GM12892 (cell line): ENCODE measurements around the gene ZMIZ1.

ENCODE experiments used
- POLR2A ChIP-seq: IDR thresholded peaks from 2 replicates; pipeline ENCODE4 v1.6.1; 2011; ENCODE audit warnings: low read depth, low read length, control low read depth
- TAF1 ChIP-seq: IDR thresholded peaks from 2 replicates; pipeline ENCODE4 v1.6.1; 2011; ENCODE audit warnings: low read depth, mild to moderate bottlenecking, control low read depth, low read length, borderline replicate concordance

DNA sequence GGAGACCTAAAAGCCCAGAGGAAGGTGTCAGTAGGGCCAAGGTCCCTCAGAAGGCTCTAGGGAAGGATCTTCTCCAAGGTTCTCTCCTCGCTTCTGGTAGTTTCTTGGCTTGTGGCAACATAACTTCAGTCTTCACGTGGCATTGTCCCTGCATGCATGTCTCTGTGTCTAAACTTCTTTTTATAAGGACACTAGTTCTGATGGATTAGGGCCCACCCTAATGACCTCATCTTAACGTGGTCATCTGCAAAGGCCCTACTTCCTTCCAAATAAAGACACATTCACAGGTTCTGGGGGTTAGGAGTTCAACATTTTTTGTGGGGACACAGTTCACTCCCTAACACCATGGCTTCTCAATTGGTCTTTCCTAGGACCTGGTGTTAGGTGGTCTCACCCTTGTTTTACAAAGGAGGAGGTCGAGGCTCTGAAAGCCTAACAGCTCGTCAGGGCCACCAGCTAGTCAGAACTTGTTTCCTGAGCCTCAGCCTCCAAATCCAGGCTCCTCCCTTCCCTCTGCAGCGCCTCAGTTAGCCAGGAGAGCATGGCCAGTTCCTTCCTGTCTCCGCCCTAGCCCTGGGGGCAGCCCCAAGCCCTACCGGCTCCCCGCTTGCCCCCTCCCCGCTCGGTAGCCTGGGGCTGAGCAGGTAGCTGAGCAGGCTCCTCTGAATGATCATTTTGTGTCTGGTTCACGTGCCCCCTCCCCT, 168.8 kb downstream of the ZMIZ1 start:
- TF ChIP-seq POLR2A (no peak), TAF1 (no peak)
